ENCODE results near the gene PDILT.
"Not testable (repeated sequence)": the region's sequence is repeated elsewhere in the genome, so short reads cannot be mapped to it uniquely, and the experiment has no call there.

The PDILT gene

DNA sequence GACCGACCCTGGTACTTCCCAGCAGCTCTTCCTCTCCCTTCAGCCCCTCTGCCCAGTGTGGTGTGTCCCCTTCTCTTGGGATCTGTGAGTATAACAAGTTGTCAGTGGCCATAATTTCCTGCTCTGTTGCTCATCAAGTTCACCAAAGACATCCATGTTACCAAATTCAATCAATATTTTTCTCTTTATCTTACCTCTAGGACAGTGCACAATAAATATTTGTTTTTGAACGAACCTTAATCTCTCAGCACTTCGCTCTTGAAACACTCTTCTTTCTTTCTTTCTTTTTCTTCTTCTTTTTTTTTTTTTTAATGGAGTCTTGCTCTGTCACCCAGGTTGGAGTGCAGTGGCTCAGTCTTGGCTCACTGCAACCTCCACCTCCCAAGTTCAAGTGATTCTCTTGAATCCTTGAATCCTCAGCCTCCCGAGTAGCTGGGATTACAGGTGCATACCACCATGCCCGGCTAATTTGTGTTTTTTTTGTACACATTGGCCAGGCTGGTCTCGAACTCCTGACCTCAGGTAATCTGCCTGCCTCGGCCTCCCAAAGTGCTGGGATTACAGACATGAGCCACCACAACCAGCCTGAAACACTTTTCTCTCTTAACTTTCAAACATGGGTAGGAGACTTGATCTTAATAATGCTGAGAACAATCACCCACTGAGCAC lies 49.3 kb downstream of the PDILT start:
- no peak for DNase-seq

DNA sequence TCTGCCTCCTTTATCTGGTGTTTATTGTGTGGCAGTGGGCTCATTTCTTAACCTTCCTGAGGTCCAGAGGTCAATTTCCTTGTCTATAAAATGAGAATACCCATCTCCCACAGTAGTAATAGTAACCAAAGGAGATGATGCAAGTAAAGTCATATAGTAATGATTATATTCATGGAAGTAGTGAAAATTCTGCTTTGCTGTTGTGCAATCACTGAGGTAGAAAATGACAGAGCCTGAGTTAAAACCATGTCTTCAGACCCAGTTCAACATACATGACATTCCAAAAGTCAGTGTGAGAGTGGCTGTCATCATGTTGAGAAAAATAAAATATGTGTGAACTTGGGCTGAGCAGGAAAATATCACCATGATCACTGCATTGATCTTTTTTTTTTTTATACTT lies 51.2 kb downstream of the PDILT start:
- no peak for DNase-seq

DNA sequence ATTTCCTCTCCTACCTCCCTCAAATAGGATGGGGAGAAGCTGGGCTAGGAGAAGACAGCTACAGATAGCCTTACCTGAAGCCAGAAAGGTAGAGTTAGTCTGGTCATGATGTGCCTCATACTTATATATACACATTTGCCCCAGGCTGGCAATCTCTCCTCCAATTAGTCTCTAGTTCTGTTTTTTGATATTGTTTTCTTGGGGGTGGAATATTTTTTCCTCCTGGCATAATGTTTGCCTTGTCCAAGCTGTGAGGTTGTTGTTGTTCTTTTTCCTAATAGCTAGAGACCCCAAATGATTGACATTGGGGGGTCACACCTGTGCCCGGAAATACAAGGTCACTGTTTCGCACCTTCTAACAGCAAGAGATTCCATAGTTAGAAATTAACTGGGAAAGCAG lies 51.9 kb downstream of the PDILT start, which contains the start of gene UMOD:
TSS of gene UMOD (minus strand) at position 101 of the 400 bp plus-strand sequence. CDS start 1,978 bp downstream, outside the sequence.
- no peak for DNase-seq

DNA sequence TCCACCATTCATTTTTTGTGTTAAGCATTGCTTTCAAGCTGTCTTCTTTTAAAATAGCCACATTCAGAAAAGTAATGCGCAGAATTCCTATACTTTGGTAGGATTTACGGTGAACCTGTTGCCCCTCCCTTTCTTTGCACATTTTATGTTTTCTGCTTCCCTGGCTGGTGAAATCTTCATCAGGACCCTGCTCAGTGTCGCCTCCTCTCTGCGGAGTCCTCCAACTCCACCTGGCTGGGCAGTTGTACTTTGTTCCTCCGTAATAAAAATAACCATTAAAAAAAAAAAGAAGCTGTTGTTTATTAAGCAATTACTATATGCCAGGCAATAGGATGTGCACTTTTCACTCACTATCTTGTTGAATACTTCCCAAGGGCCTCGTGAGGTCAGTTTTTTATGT lies 54.9 kb downstream of the PDILT start:
- DNase-seq = no peak

DNA sequence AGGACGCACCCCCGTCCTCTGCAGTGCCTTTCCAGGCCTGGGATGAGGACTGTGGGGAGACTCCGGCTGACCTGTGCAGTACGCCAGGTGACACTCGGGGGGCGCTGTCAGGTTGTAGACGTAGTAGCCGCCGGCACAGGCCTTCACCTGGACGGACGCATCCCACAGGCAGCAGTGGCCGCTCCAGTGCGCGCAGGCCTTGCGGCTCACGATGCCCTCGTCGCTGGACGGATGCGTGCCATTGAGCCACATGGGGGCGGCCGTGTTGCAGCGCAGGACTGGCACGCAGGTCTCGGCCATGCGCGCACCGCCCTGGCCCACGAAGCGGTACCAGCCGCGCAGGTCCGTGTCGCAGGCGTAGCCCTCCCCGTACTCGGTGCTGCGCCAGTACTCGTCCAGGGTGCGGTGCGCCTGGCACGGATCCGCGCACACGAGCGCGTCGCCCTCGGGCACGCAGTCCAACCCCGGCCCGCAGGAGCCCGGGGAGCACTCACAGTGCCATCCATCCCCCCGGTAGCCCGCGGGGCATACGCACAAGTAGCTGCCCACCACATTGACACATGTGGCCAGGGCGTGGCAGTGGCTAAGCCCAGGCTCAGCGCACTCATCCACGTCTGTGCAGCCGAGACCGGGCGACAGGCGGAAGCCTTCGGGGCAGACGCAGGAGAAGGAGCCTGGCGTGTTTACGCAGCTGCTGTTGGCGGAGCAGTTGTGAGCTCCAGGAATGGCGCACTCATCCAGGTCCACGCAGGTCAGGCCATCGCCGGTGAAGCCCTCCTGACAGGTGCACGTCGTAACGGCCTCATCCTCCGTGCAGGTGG lies 56.0 kb downstream of the PDILT start:
- peak; percentile 57 for DNase-seq

DNA sequence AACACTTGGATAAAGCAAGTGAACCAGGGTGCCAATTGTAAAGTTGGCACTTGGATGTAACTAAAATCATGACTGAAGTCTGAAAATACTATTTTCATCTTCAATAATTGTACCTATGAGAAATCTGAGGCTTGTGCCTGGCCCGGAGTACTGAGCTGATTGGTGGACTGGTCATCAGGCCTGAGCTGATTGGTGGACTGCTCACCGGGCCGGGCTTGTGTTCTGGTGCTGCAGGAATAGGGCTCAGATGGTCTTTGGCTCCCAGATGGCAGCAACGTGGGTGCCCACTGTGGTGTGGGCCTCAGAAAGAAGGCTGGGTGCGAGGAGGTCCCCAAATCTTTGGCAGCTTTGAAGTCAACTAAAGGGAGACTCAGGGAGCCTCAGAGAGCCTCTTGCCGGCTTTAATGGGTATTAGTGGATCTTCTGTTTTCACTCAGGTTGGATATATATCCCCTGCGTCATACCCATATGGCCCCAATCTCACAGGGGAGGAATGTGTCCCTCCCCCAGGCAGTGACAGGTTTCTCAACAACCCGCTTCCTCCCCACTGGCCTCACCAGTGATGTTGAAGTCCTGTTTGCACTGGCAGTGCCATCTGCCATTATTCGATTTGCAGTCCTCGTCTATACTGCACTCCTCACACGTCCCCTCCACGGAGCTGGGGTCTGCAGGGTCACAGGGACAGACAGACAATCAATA lies 56.7 kb downstream of the PDILT start:
- no peak for DNase-seq

DNA sequence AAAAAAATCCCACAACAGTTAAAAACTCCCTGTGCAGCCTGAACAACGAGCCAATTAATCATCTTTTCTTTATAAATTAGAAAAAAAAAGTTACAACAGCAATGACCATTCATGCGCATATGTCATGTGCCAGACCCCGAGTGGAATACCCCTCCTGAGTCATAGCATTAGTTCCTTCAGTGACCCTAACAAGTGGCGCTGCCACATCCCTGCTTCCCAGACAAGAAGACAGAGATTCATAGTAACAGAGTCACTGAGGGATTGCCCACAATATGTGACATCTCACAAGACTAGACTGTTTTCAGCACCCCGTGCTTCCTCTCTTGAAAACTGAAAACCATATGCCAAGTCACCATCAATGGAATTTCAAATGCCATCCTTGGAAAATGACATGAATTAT lies 59.9 kb downstream of the PDILT start:
- no peak for DNase-seq

DNA sequence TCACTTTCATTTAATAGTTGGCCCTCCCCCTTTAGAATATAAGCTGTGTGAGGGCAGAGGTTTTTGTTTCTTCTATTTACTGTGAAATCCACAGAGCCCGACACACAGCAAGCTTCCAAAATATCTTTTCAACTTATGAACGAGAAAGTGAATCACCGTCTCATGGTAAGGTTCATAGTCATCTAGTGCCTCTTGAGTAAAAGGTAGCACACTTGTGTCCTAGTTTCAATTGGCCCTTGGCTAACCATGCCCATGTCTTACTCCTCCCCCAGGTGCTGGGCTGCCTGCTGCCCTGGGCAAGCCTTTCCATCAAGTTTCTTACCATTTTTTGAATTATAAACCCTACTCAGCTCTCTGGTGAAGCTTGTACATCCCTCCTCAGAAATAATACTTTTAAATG lies 64.8 kb downstream of the PDILT start:
- DNase-seq = no peak

DNA sequence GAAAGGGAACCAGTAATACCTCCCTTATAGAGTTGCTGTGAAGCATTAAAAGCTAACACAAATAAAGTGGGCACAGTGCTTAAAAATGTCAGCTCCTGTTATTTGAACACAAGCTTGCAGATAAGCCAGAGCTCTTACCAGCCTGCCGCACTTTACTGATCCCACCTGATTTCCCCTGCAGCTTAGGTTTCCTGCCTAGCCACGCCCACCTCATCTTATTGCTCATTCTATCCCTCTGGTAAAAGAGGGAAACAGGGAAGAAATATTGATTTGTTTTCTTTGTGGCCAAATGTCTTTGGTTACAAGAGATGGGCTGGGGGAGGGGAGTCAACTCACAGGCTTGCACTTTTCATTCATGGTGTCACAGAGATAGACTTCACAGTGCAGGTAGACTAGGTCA lies 67.6 kb downstream of the PDILT start:
- DNase-seq = no peak

DNA sequence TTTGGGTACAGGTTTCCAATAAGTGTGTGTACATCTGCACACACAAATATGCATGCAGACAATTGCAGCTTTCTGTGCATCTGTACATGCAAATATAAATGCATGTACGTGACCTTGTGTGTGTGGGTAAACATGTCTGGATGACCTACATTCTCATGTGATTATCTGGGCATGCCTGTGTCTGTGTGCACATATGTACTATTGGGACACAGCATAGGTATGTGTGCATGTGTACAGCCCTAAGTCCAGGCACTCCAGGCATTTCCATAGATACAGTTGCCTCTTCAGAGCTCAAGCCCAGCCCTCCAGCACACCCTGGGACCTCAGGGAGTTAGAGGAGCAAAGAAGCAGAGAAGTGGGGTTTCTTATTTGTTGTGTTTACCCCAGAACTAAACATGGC lies 70.1 kb downstream of the PDILT start:
- DNase-seq = no peak

DNA sequence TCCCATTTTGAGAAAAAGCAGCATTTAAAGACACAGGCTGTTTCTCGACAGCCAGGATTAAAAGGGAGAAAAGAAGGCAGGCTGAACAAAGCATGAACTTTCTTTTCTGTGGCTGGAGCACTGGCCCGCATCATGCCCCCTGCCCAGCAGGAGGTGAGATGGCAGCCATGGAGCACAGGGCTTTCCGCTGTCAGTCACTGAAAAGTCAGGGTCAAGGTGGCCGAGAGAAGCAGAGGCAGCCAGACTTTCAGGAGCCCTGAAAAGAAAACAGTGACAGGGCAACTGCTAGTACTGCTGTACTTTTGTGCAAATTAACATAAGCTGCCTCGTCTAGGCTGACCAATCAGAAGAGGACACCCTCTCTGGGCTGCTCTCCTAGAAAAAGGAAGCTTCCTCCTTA lies 71.4 kb downstream of the PDILT start:
- DNase-seq = no peak

DNA sequence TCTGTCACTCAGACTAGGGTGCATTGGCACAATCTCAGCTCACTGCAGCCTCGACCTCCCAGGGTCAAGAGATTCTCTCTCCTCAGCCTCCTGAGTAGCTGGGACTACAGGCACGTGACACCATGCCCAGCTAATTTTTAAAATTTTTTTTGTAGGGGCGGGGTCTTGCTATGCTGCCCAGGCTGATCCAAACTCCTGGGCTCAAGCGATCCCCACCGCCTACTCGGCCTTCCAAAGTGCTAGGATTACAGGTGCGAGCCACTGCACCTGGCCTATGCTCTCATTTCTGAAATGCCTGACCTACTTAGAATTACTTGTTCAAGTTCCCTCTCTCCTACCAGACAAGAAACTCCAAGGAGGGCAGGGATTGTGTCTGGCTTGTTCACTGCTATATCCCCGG lies 72.1 kb downstream of the PDILT start:
- DNase-seq = no peak

DNA sequence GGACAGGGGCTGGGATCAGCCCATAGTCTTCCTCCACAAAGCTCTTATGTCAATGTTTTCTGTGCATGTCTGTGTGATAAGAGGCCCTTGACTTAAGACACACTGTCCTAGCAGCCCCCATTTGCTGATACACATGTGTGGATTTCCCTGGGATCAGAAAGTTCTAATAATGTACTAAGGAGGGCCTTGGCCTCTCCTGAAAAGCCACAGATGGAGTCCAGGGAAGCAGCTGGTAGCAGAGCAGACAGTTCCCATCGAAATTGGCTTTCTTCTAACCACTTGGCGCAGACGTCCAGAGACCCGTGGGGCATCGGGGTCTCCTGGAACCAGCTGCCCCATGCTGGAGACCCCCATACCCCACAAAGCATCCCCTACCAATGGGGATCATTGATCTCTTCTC lies 72.9 kb downstream of the PDILT start:
- no peak for DNase-seq

DNA sequence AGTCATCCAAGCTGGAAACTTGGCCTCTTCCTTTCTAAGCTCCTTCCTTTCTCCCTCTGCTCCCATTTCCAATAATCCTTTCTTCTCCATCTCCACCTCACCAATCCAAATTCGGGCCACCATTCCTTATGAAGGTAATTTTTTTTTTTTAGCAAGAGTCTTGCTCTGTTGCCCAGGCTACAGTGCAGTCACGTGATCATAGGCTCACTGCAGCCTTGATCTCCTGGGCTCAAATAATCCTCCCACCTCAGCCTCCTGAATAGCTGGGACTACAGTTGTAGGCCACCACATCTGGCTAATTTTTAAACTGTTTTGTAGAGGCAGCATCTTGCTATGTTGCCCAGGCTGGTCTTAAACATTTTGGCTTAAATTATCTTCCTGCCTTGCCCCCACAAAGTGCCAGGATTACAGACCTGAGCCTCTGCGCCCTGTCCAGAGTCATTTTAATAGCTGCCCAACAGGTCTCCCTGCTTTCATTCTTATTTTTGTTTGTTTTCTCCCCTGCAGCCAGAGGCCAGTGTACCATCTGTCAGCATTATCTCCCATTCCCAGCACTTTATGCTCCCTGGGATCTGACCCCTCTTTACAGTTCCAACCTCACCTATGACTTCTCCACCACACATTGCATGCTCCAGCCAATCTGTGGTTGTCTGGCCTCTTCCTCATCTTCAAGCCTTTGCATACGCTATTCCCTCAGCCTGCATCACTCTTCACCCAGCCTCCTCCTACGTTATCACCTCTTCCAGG lies 75.0 kb downstream of the PDILT start:
- DNase-seq = no peak

DNA sequence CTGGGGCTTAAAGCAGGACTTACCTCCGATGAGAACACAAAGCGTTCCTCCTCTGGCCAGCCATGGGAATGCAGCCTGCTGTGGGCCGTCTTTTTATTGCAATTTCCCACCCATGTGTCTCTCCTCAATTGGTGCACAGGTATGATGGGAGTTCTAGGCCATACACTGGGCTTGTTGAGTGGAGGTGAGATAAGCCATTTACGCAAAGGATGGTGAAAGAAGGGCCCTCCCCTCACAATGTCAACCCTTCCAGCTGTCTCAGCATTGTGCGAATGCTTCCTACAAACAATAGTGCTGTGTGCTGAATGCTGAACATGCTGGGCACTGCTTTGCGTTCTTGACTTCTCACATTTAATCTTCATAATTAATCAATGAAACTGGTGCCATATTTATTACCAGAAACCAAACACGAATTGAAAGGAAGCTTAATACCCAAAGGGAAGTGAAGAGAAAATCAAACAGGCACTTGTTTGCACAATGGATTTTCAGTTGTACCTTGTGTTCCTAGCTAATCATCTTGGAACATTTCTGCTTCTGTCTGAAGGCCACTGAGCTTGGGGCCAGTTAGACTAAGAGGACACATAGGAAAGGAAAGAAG lies 77.0 kb downstream of the PDILT start, which contains the start of gene GP2:
TSS of gene GP2 (minus strand) at position 70 of the 598 bp plus-strand sequence. CDS start 1,082 bp downstream, outside the sequence.
- no peak for DNase-seq

DNA sequence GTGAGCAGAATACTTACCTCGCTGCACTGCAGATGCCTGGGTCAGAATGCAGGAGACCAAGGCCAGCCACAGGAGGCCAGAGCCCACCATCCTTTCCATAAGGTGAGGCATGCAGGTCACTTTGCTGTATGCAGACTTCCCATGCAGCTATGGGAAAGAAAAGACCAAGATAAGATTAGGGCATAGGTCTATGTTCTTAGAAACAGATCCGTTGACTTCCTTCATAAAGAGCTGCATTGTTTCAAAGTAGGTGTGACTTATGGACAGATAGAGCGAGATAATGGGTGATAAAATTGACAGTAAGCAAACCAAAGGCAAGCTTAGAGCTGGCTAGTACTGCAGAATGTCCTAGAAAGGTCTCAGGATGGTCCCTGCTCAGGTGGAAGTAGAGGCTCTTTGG lies 78.2 kb downstream of the PDILT start:
- no peak for DNase-seq

DNA sequence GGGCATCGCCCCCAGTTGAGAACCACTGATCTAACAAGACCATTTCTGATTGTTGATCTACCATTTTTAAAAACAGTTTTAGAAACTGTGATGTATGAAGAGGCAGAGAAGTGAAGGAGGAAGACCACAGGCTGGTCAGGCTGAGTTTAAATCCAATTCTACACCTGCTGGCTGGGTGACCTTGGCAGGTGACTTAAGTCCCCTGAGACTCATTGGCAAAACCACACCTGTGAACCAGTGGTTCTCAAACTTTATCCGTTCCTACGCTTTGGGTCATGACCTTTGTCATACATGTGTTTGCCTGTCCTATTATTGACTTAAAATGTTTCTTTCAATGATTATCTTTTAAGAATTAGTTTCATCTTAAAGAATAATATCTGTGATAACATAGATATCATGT lies 79.5 kb downstream of the PDILT start:
- no peak for DNase-seq

DNA sequence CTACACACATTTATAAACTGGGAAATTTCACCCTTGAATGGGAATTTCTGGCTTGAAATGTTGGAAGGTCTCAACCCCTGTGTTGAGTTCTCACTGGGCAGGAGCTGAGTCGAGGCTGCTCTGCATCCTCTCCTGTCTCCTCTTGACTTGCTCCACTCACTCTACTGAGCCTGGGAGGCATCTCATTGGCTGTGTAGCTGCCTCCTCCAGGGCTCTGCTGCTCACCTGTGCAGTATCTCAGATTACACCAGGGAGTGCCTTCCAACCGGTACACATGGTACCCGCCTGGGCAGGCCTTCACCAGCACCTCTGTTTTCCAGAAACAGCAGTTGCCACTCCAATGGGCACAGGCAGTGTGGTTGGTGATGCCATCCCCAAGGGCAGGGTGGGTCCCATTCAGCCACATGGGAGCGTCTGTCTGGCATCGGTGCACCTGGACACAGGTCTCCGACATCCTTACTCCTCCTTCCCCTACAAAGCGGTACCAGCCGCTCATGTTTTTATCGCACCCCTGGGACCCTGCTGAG lies 80.9 kb downstream of the PDILT start:
- no peak for DNase-seq

DNA sequence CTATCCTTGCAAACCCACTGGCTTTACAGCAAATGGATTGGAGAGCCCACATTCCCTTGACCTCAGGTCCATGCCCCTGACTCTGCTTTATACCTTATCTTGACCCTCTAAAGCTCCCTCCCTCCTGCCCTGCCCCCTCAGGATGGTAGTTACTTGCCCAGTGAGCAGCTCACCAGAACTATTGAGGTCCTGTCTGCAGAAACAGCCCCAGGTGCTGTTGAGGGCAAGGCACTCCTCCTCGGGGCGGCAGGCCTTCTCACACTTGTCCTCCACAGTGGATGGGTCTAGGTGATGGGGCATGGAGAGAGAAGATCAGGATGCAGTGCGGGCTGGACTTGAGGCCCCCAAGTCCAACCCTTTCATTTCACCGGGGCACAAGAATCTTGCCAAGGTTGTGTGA lies 81.8 kb downstream of the PDILT start:
- no peak for DNase-seq

DNA sequence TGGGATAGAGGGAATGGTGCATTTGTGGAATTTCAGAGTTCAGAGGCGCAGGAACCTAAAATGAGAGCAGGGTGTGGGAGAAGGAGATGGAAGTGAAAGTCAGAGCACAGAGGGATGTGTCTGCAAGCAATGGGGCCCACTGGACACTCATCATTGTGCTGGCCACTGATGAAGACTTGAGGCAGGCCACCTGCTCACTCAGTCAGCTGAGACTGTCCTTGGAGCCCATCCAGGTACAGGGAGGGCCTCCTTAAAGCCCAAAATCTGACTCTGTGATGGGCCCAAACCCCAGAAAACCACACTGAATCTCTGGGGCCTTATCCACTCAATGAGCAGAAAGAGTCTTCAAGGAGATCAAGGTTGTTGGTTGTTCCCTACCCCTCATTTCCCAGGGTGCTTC lies 82.9 kb downstream of the PDILT start:
- no peak for DNase-seq

DNA sequence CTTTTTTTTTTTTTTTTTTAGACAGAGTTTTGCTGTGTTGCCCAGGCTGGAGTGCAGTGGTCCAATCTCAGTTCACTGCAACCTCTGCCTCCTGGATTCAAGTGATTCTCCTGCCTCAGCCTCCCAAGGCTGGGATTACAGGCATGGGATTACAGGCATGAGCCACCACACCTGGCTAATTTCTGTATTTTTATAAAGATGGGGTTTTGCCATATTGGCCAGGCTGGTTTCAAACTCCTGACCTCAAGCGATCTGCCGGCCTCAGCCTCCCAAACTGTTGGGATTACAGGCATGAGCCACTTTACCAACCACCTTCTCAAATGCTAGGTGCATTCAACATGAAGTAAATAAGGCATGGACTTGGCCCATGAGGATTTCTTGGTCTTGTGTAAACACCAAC lies 83.5 kb downstream of the PDILT start:
- not testable (repeated sequence) for DNase-seq

DNA sequence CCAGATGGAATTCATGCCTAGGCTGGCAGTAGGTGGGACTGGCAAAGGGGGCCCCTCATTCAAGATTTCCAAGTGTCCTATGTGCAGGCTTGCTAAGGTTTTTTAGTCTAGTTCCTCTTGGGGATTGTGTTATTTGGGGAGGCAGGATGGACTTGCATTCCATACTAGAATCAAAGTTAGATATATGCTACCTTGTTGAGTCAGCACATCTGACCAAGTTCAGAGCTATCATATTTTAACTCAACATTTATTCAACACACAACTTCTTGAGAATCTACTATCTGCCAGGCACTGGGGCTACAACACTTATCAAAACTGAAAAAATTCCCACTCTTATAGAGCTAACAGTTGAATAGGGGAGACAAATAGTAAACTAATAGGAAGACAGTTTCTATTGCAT lies 83.9 kb downstream of the PDILT start:
- no peak for DNase-seq
